Activated naive CD4-positive, alpha-beta T cell treated with anti-CD3 and anti-CD28 coated beads, Interleukin-2, amount 50 U/mL, for 72 hours (primary cell): ENCODE data around the gene CCDC142. TPM values are rescaled to one million over a fixed set of nuclear protein-coding genes. Genes with fewer than 3 reads are reported as not detected.
A peak's percentile ranks its signal among the peaks of the same experiment; 100 is the strongest.
"Not testable (repeated sequence)": the region's sequence is repeated elsewhere in the genome, so short reads cannot be mapped to it uniquely, and the experiment has no call there.

Source experiments
- ATAC-seq, 2 donors: fragments of 150-1000 bp; cut with Tn5 transposase; 2 replicates each; pipeline ENCODE4 v1.10.0; 2021; ENCODE audit warnings: mild to moderate bottlenecking in 2 of 2, moderate library complexity in 2 of 2
- DNase-seq, 2 donors: peaks; one replicate each; pipeline ENCODE4 v3.0.0; 2021 to 2022; ENCODE audit warnings: low spot score in 2 of 2
- H3K27ac Mint-ChIP-seq, 2 donors: one replicate each; pipeline ENCODE4 v1.8.0; 2022; ENCODE audit warnings: mild to moderate bottlenecking in 2 of 2, mixed read lengths in 2 of 2
- H3K36me3 Mint-ChIP-seq, 2 donors: one replicate each; pipeline ENCODE4 v1.8.0; 2022; ENCODE audit warnings: mixed read lengths in 2 of 2
- H3K9me3 Mint-ChIP-seq, 2 donors: one replicate each; pipeline ENCODE4 v1.8.0; 2022; ENCODE audit warnings: mixed read lengths in 2 of 2
- total RNA-seq, 2 donors: library from RNA; stranded (reverse); gene quantifications; one replicate each; pipeline ENCODE4 v1.2.3, GENCODE V29; 2022

The CCDC142 gene
- total RNA-seq, 2 donors from 2014 or later, result 16.4 to 25.3 TPM

GRCh38 chr2:74462054-74462785 is 20.6 kb downstream of the CCDC142 start:
- DNase-seq (no peak), ATAC-seq (no peak)
- H3K27ac Mint-ChIP-seq, result peak overlapping the region in 1 of 2 donors; percentile 50
- peaks cover 11 to 12% of the 10 kb centered on the region in 2 donors for H3K36me3 Mint-ChIP-seq
- H3K9me3 Mint-ChIP-seq, result no peaks in the 10 kb centered on the region

- ATAC-seq (no peak), DNase-seq (no peak)
- Mint-ChIP-seq H3K36me3 (peaks cover 19 to 20% of the 10 kb centered on the region in 2 donors), H3K27ac (peak overlapping the region in 1 of 2 donors; percentile 22), H3K9me3 (no peaks in the 10 kb centered on the region)
Measured at GRCh38 chr2:74461187-74462053, 21.4 kb downstream of the CCDC142 start.

- H3K36me3 Mint-ChIP-seq, result peaks cover 18 to 24% of the 10 kb centered on the region in 2 donors
- H3K27ac Mint-ChIP-seq, result peak overlapping the region; percentile 95
- not testable (repeated sequence) for ATAC-seq, DNase-seq, H3K9me3 Mint-ChIP-seq
Measured at GRCh38 chr2:74460187-74460586, 22.6 kb downstream of the CCDC142 start.

- not testable (repeated sequence) for DNase-seq, ATAC-seq, H3K9me3 Mint-ChIP-seq
- peaks cover 23 to 29% of the 10 kb centered on the region in 2 donors for H3K36me3 Mint-ChIP-seq
- peak overlapping the region; percentile 31 to 95 for H3K27ac Mint-ChIP-seq
Measured at GRCh38 chr2:74459503-74460118, 23.2 kb downstream of the CCDC142 start.

GRCh38 chr2:74458938-74459363 is 23.8 kb downstream of the CCDC142 start:
- DNase-seq (no peak), ATAC-seq (no peak)
- Mint-ChIP-seq H3K9me3 (no peaks in the 10 kb centered on the region), H3K36me3 (peaks cover 23 to 33% of the 10 kb centered on the region in 2 donors), H3K27ac (peak overlapping the region; percentile 95 to 99)

GRCh38 chr2:74458132-74458937 is 24.5 kb downstream of the CCDC142 start, which contains the start of gene WBP1:
WBP1 (plus strand) TSS chr2:74458438; CDS start chr2:74458603, 165 bp downstream.
- no peaks in the 10 kb centered on the region for H3K9me3 Mint-ChIP-seq
- H3K36me3 Mint-ChIP-seq, result peaks cover 23 to 33% of the 10 kb centered on the region in 2 donors
- peak; percentile 87 to 88 for ATAC-seq
- peak within 1 kb of the TSS; percentile 95 to 99 for H3K27ac Mint-ChIP-seq
- DNase-seq, result peak; percentile 97 to 100

- peaks cover 23 to 33% of the 10 kb centered on the region in 2 donors for H3K36me3 Mint-ChIP-seq
- H3K27ac Mint-ChIP-seq, result peak overlapping the region; percentile 95 to 99
- ATAC-seq, result peak; percentile 19 to 51
- no peaks in the 10 kb centered on the region for H3K9me3 Mint-ChIP-seq
- peak; percentile 79 to 81 for DNase-seq
Measured at GRCh38 chr2:74457549-74458131, 25.2 kb downstream of the CCDC142 start.

GRCh38 chr2:74457129-74457548 is 25.7 kb downstream of the CCDC142 start:
- H3K36me3 Mint-ChIP-seq, result peaks cover 23 to 33% of the 10 kb centered on the region in 2 donors
- no peak for ATAC-seq
- H3K27ac Mint-ChIP-seq, result peak overlapping the region; percentile 94 to 95

GRCh38 chr2:74454654-74455511 is 27.9 kb downstream of the CCDC142 start, which contains the start of gene INO80B:
INO80B (plus strand) TSS chr2:74455087; CDS start chr2:74455117, 30 bp downstream.
- no peaks in the 10 kb centered on the region for H3K9me3 Mint-ChIP-seq
- peak; percentile 57 to 67 for ATAC-seq
- DNase-seq, result peak; percentile 98

More at GRCh38 chr2:74457129-74457548, 25.7 kb downstream of the CCDC142 start:
- DNase-seq, result no peak
- H3K9me3 Mint-ChIP-seq, result no peaks in the 10 kb centered on the region

GRCh38 chr2:74450570-74451190 is 32.1 kb downstream of the CCDC142 start:
- peaks cover 8 to 12% of the 10 kb centered on the region in 2 donors for H3K36me3 Mint-ChIP-seq
- ATAC-seq (no peak), DNase-seq (no peak)
- H3K9me3 Mint-ChIP-seq, result no peaks in the 10 kb centered on the region
- no peak overlapping the region for H3K27ac Mint-ChIP-seq

More at GRCh38 chr2:74454654-74455511, 27.9 kb downstream of the CCDC142 start, which contains the start of gene INO80B:
- Mint-ChIP-seq H3K27ac (peak within 1 kb of the TSS; percentile 95 to 97), H3K36me3 (peaks cover 23 to 28% of the 10 kb centered on the region in 2 donors)

- ATAC-seq, result no peak
- H3K27ac Mint-ChIP-seq, result no peak overlapping the region
- DNase-seq, result no peak
- no peaks in the 10 kb centered on the region for H3K9me3 Mint-ChIP-seq
- H3K36me3 Mint-ChIP-seq, result no peaks in the 10 kb centered on the region
Measured at GRCh38 chr2:74448771-74449170, 34.0 kb downstream of the CCDC142 start.

- Mint-ChIP-seq H3K9me3 (no peaks in the 10 kb centered on the region), H3K36me3 (peaks cover 0 to 1% of the 10 kb centered on the region in 2 donors), H3K27ac (no peak overlapping the region)
- DNase-seq, result no peak
- ATAC-seq, result no peak
Measured at GRCh38 chr2:74447230-74447999, 35.4 kb downstream of the CCDC142 start.

GRCh38 chr2:74444498-74445318 is 38.1 kb downstream of the CCDC142 start:
- ATAC-seq (no peak), DNase-seq (no peak)
- Mint-ChIP-seq H3K9me3 (no peaks in the 10 kb centered on the region), H3K27ac (no peak overlapping the region), H3K36me3 (peaks cover 0 to 5% of the 10 kb centered on the region in 2 donors)
